HT-29 (cell line): ENCODE results near the gene CKB. TPM values are rescaled to one million over a fixed set of nuclear protein-coding genes. Genes with fewer than 3 reads are reported as not detected.
"Not testable (repeated sequence)": the region's sequence is repeated elsewhere in the genome, so short reads cannot be mapped to it uniquely, and the experiment has no call there.

ENCODE experiments used
- DNase-seq: peaks from one replicate; pipeline ENCODE4 v3.0.0-alpha.2; 2015; ENCODE audit warnings: low spot score
- total RNA-seq: library from RNA; depleted of rRNA; stranded (reverse); fragments of >200 nt; shearing (Covaris generic); gene quantifications from 2 replicates; pipeline ENCODE4 v1.2.3, GENCODE V29; 2014

Gene CKB
- total RNA-seq, 1 experiment from 2014 or later: 513 TPM

- no peak for DNase-seq
Observed at GRCh38 chr14:103514596-103515421, 7.8 kb downstream of the CKB start.

- no peak for DNase-seq
Observed at GRCh38 chr14:103512701-103513611, 9.7 kb downstream of the CKB start.

DNA sequence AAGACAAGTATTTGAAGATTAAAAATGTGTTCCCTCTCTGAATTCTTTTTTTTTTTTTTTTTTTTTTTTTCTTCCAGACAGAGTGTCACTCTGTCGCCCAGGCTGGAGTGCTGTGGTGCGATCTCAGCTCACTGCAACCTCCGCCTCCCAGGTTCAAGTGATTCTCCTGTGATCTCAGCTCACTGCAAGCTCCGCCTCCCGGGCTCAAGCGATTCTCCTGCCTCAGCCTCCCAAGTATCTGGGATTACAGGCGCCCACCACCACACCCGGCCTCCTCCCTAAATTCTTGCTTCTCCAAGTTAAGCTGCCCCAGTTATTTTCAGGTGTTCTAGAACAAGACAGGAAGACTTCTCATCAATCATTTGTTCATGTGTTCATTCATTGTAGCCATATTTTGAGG lies 10.4 kb downstream of the CKB start:
- DNase-seq: not testable (repeated sequence)

GRCh38 chr14:103510724-103511693 lies 11.6 kb downstream of the CKB start:
- DNase-seq: no peak

- DNase-seq: no peak
Observed at GRCh38 chr14:103509864-103510723, 12.5 kb downstream of the CKB start.

DNA sequence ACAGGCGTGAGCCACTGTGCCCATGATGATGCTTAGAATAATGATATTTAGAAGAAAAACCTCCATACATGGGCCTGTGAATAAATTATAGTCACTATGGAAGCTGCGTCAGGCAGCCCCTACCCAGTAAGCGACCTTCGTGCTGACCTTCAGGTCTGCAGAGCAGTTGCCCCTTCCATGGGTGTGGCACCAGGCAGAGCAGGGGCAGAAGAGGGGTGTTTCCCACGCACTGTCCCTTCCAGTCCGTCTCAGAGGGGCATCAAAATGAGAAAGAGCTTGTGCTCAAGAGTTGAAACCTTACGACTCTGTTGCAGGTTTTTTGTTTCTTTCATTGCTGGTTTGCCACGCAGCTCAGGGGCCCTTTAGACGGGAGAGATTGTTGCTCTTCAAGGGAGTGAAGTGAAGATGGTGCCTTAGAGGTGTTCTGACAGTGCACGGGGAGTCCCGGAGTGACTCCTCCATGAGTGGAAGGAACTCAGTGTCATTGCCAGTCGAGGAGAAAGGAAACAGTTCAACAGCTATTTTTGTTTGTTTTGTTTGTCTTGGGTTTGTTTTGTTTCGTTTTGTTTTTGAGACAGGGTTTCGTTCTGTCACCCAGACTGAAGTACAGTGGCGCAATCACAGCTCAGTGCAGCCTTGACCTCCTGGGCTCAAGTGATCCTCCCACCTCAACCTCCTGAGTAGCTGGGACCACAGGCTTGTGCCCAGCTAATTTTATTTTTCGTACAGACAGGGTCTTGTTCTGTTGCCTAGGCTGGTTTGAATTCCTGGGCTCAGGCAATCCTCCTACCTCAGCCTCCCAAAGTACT lies 13.9 kb downstream of the CKB start:
- no peak for DNase-seq

DNA sequence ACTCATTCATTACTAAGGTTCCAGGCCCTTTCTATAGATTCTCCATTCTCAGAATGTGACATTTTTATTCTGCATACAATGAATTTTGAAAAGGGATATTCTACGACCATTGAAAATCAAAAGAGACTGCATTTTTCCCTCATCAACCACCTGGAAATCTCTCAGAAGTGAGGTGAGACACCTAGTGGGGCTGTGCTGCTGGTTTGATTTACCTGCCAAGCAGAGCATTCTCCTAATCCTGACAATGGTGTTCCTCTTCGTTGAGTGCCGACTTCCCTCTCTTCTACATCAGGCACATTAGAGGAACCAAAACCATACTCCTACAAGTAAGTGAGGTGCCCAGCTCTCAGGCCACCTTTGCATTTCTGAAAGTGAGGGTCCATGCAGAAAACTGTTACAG lies 14.9 kb downstream of the CKB start:
- no peak for DNase-seq

DNA sequence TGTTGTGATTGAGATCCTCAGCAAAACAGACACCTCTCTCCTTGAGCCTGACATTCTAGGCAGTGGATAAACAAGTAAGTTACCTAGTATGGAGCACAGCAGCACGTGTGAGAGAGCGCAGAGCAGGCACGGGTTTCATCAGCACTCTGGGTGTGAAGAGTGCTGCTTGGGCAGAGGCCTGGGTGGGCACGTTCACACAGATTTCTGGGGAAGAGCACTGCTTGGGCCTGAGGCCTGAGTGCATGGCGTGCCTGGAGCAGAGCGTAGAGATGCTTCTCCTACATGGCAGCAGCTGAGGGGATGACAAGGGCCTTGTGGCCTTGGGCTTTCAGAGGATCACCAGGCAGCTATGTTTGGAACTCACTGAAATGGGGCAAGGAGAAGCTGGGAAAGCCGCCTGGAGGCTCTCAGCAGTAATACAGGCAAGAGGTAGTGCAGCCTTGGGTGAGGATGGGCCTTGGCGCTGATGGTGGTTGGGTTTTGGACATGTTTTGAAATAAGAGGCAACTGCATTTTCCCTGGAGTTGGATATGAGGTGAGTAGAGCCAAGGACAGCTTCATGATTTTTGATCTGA lies 17.6 kb downstream of the CKB start:
- no peak for DNase-seq

DNA sequence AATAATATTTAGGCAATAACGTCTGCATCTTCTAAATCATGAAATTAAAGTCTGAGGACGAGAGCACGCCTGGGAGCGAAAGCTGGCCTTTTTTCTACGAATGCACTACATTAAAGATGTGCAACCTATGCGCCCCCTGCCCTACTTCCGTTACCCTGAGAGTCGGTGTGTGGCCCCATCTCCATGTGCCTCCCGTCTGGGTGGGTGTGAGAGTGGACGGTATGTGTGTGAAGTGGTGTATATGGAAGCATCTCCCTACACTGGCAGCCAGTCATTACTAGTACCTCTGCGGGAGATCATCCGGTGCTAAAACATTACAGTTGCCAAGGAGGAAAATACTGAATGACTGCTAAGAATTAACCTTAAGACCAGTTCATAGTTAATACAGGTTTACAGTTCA lies 19.3 kb downstream of the CKB start:
- DNase-seq: no peak

GRCh38 chr14:103502877-103503276 lies 19.8 kb downstream of the CKB start:
- no peak for DNase-seq

DNA sequence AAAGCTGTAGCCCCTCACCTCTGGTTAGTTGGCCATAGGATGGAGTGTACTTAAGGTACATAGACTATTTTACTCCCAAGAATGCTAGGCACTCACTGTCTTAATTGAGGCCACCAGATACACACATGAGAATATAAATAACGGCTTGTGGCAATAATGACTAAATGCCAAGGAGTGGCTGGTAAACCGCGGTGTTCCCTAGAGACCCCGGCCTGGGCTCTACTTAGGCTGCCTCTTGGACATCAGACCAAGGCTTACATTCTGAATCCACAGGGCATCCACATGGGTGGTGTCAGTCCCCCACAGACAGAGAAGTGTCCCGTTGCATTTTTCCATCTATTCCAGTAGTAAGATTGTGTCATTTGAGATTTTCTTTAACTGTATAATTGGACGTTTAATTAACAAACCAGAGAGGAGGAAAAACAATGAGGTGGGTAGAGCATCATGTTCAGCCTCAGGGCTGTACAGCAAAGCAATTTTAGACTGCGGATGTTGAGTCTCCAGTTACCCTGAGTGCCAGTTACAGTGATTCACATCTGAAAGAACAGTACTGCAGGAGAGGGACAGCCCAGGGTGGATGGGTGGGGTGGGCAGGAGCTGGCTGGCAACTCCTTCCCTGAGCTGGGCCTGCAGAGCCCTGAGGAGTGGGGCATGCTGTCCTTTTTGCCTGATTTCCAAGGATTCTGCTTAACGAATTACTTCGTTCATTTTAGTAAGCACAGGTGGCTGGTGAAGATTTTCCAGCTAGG lies 20.5 kb downstream of the CKB start:
- DNase-seq: no peak

GRCh38 chr14:103501041-103501870 lies 21.4 kb downstream of the CKB start:
- no peak for DNase-seq

GRCh38 chr14:103500148-103500990 lies 22.3 kb downstream of the CKB start:
- peak; percentile 85 for DNase-seq

- no peak for DNase-seq
Observed at GRCh38 chr14:103499709-103500108, 22.9 kb downstream of the CKB start.

GRCh38 chr14:103496776-103497175 lies 25.9 kb downstream of the CKB start:
- DNase-seq: no peak

DNA sequence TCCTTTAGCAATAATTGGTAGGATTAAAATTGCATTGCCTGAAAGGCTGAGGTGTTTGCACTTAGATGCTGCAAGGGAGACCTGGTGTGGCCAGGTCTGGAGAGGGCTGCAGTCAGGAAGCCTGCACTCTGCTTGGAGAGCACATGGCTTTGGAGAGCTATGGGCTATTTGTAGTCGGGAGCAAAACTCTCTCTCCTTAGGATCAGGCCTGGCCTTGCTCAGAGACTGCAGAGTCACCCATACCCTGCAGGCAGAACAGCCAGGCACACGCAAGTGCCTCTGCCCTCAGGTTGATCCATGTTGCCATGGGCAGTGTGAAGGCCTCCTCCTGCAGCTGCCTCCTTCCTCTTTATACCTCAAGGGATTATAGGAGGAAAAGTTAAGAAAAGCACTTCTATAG lies 26.8 kb downstream of the CKB start:
- DNase-seq: no peak
